ENCODE data around the gene CT45A2.
"Not testable (repeated sequence)": the region's sequence is repeated elsewhere in the genome, so short reads cannot be mapped to it uniquely, and the experiment has no call there.

CT45A2 gene

DNA sequence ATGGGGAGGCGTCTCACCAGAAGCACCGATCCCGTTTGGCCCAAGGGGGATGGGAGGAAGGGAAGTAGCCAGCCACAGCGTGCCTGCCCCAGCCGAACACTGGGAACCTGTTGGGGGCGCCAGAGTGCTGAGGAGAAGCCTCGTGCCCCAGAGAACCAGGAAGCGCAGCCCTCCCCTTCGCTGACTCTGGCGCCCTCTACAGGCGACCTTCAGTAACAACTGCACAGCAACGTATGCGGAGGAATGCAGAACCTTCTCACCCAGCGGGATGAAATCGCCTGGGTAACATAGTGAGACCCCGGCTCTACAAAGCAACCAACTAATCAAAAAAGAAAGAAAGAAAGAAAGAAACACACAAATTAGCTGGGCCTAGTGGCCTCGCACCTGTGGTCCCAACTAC, at the start of gene CT45A2:
CT45A2 (minus strand) TSS at position 101 of the 400 bp plus-strand sequence. CDS start 3,747 bp downstream, outside the sequence.
- not testable (repeated sequence) for H3K9ac ChIP-seq (ENCODE audit: low read depth in 1 of 2, low read length in 2 of 2); H3K36me3 ChIP-seq (ENCODE audit: control insufficient read depth in 2 of 2, insufficient read depth in 2 of 2, low read length in 2 of 2); H3K9me3 ChIP-seq (ENCODE audit: control insufficient read depth in 2 of 2, low read length in 2 of 2)

DNA sequence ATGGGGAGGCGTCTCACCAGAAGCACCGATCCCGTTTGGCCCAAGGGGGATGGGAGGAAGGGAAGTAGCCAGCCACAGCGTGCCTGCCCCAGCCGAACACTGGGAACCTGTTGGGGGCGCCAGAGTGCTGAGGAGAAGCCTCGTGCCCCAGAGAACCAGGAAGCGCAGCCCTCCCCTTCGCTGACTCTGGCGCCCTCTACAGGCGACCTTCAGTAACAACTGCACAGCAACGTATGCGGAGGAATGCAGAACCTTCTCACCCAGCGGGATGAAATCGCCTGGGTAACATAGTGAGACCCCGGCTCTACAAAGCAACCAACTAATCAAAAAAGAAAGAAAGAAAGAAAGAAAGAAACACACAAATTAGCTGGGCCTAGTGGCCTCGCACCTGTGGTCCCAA, 34.6 kb upstream of the CT45A2 start, which contains the start of gene CT45A8:
CT45A8 (minus strand) TSS at position 101 of the 400 bp plus-strand sequence. CDS start 3,755 bp downstream, outside the sequence.
- H3K4me3 ChIP-seq (ENCODE audit: low read length in 2 of 2); H3K4me1 ChIP-seq (ENCODE audit: control insufficient read depth in 2 of 2, insufficient read depth in 2 of 2, low read length in 2 of 2); H3K36me3 ChIP-seq (ENCODE audit: control insufficient read depth in 2 of 2, insufficient read depth in 2 of 2, low read length in 2 of 2); H3K27me3 ChIP-seq (ENCODE audit: control insufficient read depth in 2 of 2, insufficient read depth in 2 of 2, low read length in 2 of 2); H3K27ac ChIP-seq (ENCODE audit: low read depth in 2 of 2, low read length in 2 of 2); H3K9me3 ChIP-seq (ENCODE audit: control insufficient read depth in 2 of 2, low read length in 2 of 2); H3K9ac ChIP-seq (ENCODE audit: low read depth in 1 of 2, low read length in 2 of 2): not testable (repeated sequence)

More for the DNA sequence above, at the start of gene CT45A2:
- not testable (repeated sequence) for H3K4me3 ChIP-seq (ENCODE audit: low read length in 2 of 2); H3K27ac ChIP-seq (ENCODE audit: low read depth in 2 of 2, low read length in 2 of 2); H3K27me3 ChIP-seq (ENCODE audit: control insufficient read depth in 2 of 2, insufficient read depth in 2 of 2, low read length in 2 of 2); H3K4me1 ChIP-seq (ENCODE audit: control insufficient read depth in 2 of 2, insufficient read depth in 2 of 2, low read length in 2 of 2)

GRCh38 chrX:135837180-135837579, 17.4 kb upstream of the CT45A2 start, which contains the start of gene CT45A7:
CT45A7 (minus strand) TSS chrX:135837280; CDS start chrX:135833533, 3,747 bp downstream.
- not testable (repeated sequence) for H3K27ac ChIP-seq (ENCODE audit: low read depth in 2 of 2, low read length in 2 of 2); H3K27me3 ChIP-seq (ENCODE audit: control insufficient read depth in 2 of 2, insufficient read depth in 2 of 2, low read length in 2 of 2); H3K9ac ChIP-seq (ENCODE audit: low read depth in 1 of 2, low read length in 2 of 2)

GRCh38 chrX:135802687-135803086, 17.1 kb downstream of the CT45A2 start, which contains the start of gene CT45A6:
CT45A6 (minus strand) TSS chrX:135802787; CDS start chrX:135798993, 3,794 bp downstream.
- H3K4me1 ChIP-seq (ENCODE audit: control insufficient read depth in 2 of 2, insufficient read depth in 2 of 2, low read length in 2 of 2); H3K9me3 ChIP-seq (ENCODE audit: control insufficient read depth in 2 of 2, low read length in 2 of 2); H3K4me3 ChIP-seq (ENCODE audit: low read length in 2 of 2); H3K36me3 ChIP-seq (ENCODE audit: control insufficient read depth in 2 of 2, insufficient read depth in 2 of 2, low read length in 2 of 2); H3K27me3 ChIP-seq (ENCODE audit: control insufficient read depth in 2 of 2, insufficient read depth in 2 of 2, low read length in 2 of 2); H3K9ac ChIP-seq (ENCODE audit: low read depth in 1 of 2, low read length in 2 of 2); H3K27ac ChIP-seq (ENCODE audit: low read depth in 2 of 2, low read length in 2 of 2): not testable (repeated sequence)

More at GRCh38 chrX:135837180-135837579, 17.4 kb upstream of the CT45A2 start, which contains the start of gene CT45A7:
- not testable (repeated sequence) for H3K9me3 ChIP-seq (ENCODE audit: control insufficient read depth in 2 of 2, low read length in 2 of 2); H3K4me3 ChIP-seq (ENCODE audit: low read length in 2 of 2); H3K4me1 ChIP-seq (ENCODE audit: control insufficient read depth in 2 of 2, insufficient read depth in 2 of 2, low read length in 2 of 2); H3K36me3 ChIP-seq (ENCODE audit: control insufficient read depth in 2 of 2, insufficient read depth in 2 of 2, low read length in 2 of 2)

DNA sequence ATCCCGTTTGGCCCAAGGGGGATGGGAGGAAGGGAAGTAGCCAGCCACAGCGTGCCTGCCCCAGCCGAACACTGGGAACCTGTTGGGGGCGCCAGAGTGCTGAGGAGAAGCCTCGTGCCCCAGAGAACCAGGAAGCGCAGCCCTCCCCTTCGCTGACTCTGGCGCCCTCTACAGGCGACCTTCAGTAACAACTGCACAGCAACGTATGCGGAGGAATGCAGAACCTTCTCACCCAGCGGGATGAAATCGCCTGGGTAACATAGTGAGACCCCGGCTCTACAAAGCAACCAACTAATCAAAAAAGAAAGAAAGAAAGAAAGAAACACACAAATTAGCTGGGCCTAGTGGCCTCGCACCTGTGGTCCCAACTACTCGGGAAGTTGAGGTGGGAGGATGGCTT, 34.4 kb downstream of the CT45A2 start, which contains the start of gene CT45A5:
CT45A5 (minus strand) TSS at position 101 of the 400 bp plus-strand sequence. CDS start 3,774 bp downstream, outside the sequence.
- H3K27me3 ChIP-seq (ENCODE audit: control insufficient read depth in 2 of 2, insufficient read depth in 2 of 2, low read length in 2 of 2); H3K4me3 ChIP-seq (ENCODE audit: low read length in 2 of 2); H3K4me1 ChIP-seq (ENCODE audit: control insufficient read depth in 2 of 2, insufficient read depth in 2 of 2, low read length in 2 of 2); H3K9me3 ChIP-seq (ENCODE audit: control insufficient read depth in 2 of 2, low read length in 2 of 2); H3K27ac ChIP-seq (ENCODE audit: low read depth in 2 of 2, low read length in 2 of 2); H3K36me3 ChIP-seq (ENCODE audit: control insufficient read depth in 2 of 2, insufficient read depth in 2 of 2, low read length in 2 of 2); H3K9ac ChIP-seq (ENCODE audit: low read depth in 1 of 2, low read length in 2 of 2): not testable (repeated sequence)

DNA sequence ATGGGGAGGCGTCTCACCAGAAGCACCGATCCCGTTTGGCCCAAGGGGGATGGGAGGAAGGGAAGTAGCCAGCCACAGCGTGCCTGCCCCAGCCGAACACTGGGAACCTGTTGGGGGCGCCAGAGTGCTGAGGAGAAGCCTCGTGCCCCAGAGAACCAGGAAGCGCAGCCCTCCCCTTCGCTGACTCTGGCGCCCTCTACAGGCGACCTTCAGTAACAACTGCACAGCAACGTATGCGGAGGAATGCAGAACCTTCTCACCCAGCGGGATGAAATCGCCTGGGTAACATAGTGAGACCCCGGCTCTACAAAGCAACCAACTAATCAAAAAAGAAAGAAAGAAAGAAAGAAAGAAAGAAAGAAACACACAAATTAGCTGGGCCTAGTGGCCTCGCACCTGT, 51.7 kb downstream of the CT45A2 start, which contains the start of gene CT45A3:
CT45A3 (minus strand) TSS at position 101 of the 400 bp plus-strand sequence. CDS start 3,747 bp downstream, outside the sequence.
- H3K9me3 ChIP-seq (ENCODE audit: control insufficient read depth in 2 of 2, low read length in 2 of 2); H3K4me3 ChIP-seq (ENCODE audit: low read length in 2 of 2); H3K4me1 ChIP-seq (ENCODE audit: control insufficient read depth in 2 of 2, insufficient read depth in 2 of 2, low read length in 2 of 2); H3K36me3 ChIP-seq (ENCODE audit: control insufficient read depth in 2 of 2, insufficient read depth in 2 of 2, low read length in 2 of 2); H3K27ac ChIP-seq (ENCODE audit: low read depth in 2 of 2, low read length in 2 of 2); H3K27me3 ChIP-seq (ENCODE audit: control insufficient read depth in 2 of 2, insufficient read depth in 2 of 2, low read length in 2 of 2); H3K9ac ChIP-seq (ENCODE audit: low read depth in 1 of 2, low read length in 2 of 2): not testable (repeated sequence)
